HG03175 (cell line): Measurements from ENCODE around the gene PPP2R5D.
"Not testable (repeated sequence)": the region's sequence is repeated elsewhere in the genome, so short reads cannot be mapped to it uniquely, and the experiment has no call there.

ENCODE experiments used
- ATAC-seq: cut with Tn5 transposase; IDR thresholded peaks from one replicate; pipeline ENCODE4 v1.9.1; 2021; ENCODE audit warnings: mild to moderate bottlenecking, moderate library complexity; ENCODE audit not compliant: unreplicated experiment

The PPP2R5D gene

GRCh38 chr6:42984001-42984923 lies at the start of gene PPP2R5D:
PPP2R5D (plus strand) TSS chr6:42984570; CDS start chr6:42984678, 108 bp downstream.
- peak; percentile 92 for ATAC-seq

DNA sequence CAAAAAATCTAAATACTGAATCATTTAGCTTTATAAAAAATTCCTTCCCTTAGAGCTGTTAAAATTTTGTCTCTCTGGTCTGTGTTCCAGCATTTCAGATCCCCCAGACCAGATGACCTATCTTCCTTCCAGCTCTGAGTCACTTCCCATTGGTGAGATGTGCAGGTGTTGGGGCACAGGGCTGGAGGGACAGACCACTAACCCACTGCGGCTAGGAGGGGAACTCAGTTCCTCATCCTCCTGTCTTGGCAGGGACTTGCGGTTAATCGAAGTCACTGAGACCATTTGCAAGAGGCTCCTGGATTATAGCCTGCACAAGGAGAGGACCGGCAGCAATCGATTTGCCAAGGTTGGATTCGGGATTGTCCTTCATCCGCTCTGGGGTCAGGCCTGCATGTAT lies 49.0 kb upstream of the PPP2R5D start:
- no peak for ATAC-seq

DNA sequence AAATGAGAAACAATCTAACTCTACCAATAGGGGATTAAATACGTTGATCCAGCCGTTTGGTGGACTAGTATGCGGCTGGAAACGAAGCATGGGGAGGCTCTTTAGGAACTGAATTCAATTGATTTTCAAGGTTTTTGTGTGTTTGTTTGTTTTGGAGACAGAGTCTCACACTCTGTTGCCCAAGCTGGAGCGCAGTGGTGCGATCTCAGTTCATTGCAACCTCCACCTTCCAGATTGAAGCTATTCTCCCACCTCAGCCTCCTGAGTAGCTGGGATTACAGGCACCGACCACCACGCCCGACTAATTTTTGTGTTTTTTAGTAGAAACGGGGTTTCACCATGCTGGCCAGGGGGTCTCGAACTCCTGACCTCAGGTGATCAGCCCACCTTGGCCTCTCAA lies 48.0 kb upstream of the PPP2R5D start:
- no peak for ATAC-seq

DNA sequence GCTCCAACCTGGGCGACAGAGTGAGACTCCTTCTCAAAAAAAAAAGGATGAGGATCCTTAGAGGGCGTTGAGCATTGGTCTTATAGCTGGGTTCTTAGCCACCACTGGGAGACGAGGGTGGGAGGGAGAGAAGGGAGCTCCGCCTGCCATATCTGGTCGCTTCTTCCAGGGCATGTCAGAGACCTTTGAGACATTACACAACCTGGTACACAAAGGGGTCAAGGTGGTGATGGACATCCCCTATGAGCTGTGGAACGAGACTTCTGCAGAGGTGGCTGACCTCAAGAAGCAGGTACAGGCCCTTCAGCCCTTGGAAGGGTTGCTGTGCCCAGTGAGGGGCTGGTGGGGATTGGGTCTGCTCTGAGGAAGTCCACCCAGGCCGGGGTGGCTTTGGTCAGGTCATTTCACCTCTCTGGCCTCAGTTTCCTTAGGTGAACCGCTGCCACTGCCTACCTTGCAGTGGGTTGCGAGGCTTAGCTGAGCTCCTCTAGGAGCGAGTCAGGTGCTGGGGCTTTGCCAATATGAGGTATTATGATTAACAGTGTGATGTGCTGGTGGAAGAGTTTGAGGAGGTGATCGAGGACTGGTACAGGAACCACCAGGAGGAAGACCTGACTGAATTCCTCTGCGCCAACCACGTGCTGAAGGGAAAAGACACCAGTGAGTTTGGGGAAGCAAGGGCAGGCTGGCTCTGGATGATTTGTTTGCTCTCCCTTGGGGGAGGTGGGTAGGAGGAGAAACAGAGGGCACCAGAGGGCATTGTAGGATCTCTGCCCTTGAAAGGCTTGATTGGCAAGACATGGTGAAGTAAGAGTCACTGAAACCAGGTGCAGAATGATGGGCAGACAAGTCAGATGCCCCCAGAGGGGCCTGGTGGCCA lies 46.6 kb upstream of the PPP2R5D start:
- ATAC-seq, result no peak

GRCh38 chr6:42938428-42938796 lies 46.0 kb upstream of the PPP2R5D start:
- ATAC-seq, result no peak

DNA sequence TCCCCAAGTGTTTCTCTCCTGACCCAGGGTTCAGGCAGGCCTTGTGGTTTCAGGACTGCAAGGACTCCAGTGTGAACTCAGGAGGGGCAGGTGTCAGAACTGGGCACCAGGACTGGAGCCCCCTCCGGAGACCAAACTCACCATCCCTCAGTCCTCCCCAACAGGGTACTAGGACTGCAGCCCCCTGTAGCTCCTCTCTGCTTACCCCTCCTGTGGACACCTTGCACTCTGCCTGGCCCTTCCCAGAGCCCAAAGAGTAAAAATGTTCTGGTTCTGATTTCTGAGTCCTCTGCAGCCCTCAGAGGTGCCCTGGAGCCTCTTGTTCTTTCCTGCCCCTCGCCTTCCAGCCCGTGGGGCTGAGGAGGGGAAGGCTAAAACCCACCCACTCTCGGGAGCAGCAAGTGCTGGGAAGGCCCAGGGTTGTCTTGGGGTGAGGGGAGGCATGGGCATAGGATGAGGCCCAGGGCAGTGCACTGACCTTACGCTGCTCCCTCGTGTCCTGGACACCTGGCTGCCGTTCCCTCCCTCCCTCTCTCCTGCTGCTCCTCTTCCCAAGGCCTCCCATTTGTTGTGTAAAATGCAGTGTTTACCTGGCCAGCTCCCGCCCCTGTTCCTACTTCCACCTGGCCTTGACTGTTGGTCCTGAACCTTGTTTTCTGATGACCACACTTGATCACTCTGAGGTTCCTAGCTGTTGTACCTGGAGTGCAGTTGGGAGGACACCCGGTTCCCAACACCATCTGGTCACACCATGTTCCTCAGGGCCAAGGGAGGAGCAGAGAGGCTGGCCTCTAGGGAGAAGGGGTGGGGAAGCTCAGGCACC lies 45.2 kb upstream of the PPP2R5D start:
- no peak for ATAC-seq

DNA sequence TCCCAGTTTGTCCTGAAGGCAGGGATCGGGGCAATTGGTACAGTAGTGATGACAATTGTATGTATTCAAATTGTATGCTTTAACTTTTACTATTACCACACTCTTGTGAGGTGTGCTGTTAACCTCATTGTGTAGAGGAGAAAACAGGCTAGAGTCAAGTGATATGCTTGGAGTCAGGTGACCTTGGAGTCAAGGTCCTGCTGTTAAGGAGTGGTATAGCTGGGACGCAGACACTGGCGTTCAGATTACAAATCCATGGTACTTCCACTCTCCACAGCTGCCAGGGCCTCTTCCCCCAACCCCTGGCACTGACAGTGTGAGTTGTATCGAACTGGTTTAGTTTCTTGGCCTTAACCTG lies 44.6 kb upstream of the PPP2R5D start:
- ATAC-seq, result no peak

DNA sequence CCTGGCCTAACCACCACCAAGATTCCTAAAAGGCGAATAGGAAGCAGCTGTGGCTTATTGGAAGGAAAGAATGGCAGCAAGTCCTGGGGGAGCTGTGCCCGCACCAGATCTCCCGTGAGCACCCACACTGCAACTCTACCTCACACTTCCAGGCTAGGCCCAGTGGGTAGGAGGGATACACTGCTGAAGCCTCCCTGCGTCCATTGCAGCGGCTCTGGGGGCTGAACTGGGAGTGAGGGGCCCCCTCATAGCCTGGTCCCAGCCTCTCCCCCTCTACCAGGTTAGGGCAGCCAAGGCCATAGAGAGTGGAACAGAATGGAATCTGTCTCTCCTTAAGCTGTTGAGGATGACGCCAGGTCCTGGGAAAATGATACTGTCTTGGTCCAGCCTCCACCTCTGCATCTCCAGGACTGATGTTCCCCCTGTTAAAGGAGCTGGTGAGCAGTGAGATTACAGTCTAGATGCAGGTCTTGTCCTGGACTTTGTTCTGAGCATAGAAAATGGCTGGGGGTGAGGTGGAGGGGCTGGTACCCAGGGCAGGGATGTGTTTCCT lies 43.8 kb upstream of the PPP2R5D start:
- no peak for ATAC-seq

GRCh38 chr6:42941356-42941755 lies 43.0 kb upstream of the PPP2R5D start:
- not testable (repeated sequence) for ATAC-seq

- ATAC-seq, result no peak
Observed at GRCh38 chr6:42942444-42942843, 41.9 kb upstream of the PPP2R5D start.

DNA sequence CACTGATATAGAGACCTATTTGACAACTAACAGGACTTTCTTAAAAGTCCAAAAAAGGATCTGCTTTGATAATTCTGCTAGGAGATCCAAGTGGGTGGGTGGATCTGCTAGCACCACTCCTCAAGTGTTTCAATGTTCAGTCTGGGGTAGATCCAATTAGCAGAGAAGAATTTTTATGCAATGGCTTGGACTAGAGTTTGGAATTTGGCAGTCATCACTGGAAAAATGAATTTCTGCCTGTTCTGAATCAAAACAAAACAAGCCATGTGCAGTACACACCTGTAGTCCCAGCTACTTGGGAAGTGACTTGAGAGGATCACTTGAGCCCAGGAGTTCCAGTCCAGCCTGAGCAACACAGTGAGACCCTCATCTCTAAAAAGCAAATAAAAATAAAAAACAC lies 36.4 kb upstream of the PPP2R5D start:
- ATAC-seq, result no peak

GRCh38 chr6:42952389-42952788 lies 32.0 kb upstream of the PPP2R5D start:
- no peak for ATAC-seq

DNA sequence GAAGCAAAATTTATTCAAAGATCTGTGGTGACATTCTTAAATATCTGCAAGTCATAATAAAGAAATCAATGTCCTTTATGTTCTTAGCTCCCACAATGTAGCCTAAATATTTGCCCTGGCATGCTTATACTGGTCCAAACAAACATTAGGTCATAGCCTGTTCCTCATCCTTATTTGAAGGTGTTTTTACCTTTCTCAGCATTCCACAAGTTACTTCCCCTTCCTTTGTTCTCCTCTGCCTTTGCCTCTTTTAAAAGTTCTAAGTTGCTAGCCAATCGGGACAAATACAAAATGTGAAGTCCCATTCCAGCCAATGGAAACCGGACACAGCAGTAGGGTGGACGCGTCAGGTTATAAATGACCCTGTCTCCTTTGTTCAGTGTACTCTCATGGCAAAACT lies 30.0 kb upstream of the PPP2R5D start:
- ATAC-seq, result not testable (repeated sequence)

DNA sequence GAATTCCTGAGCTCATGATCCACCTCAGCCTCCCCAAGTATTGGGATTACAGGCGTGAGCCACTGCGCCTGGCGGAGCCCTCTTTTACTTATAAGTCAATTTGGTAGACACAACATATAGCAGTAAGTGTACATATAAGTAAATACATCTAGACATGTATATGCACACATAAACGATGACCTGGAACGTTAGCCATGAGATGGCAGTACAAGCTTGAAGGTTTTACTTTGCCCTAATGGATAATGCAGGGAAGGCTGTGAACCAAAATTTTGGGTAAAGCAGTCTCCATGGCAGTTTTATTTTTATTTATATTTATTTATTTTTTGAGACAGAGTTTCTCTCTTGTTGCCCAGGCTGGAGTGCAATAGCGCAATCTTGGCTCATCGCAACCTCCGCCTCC lies 26.2 kb upstream of the PPP2R5D start:
- no peak for ATAC-seq

- no peak for ATAC-seq
Observed at GRCh38 chr6:42959917-42960242, 24.5 kb upstream of the PPP2R5D start.

DNA sequence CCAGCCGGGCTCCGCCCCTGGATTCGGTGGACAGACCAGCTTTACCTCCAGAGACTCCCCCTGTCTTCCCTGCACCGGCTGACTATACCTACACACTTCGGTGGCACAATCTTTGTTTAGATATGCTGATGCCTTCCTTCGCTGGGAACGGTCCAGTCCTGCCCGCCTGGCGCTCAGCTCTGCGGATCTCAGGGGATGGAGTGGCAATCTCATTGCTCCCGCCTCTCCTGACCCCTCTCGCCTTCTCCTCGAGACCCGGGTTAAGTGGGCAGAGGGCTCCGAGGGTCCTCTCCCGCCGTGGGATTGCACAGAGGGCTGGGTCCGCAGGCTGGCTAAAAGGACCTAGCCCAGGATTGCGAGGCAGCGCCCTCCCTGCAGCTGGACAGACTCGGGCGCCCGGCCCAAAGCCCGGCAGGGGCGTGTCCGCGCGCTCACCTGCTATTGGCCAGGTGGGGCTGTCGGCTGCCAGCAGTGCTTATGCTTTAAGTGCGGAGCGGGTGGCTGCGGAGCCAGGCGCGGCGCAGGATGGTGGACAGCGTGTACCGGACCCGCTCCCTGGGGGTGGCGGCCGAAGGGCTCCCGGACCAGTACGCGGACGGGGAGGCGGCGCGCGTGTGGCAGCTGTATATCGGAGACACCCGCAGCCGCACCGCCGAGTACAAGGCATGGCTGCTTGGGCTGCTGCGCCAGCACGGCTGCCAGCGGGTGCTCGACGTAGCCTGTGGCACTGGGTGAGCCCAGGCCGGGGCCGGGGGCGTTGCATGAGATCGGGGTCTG lies 23.9 kb upstream of the PPP2R5D start, which contains the start of gene GNMT:
GNMT (plus strand) TSS at position 512 of the 777 bp plus-strand sequence; CDS start at position 526, 14 bp downstream.
- ATAC-seq, result no peak

- no peak for ATAC-seq
Observed at GRCh38 chr6:42961020-42961470, 23.3 kb upstream of the PPP2R5D start.

- no peak for ATAC-seq
Observed at GRCh38 chr6:42962096-42962495, 22.3 kb upstream of the PPP2R5D start.

- no peak for ATAC-seq
Observed at GRCh38 chr6:42962502-42963178, 21.7 kb upstream of the PPP2R5D start.
